Stimulated activated CD4-positive, alpha-beta T cell treated with anti-CD3 and anti-CD28 coated beads, TNF-alpha, amount 100 ng/mL, for 48 hours (primary cell): ENCODE results near the gene LCA5.
"Not testable (repeated sequence)": the region's sequence is repeated elsewhere in the genome, so short reads cannot be mapped to it uniquely, and the experiment has no call there.

Source experiments
- DNase-seq, 3 donors: peaks; one replicate each; pipeline ENCODE4 v3.0.0-alpha.2; 2020; ENCODE audit warnings: low read depth in 3 of 3

LCA5 gene

GRCh38 chr6:79467716-79468115 lies 69.5 kb downstream of the LCA5 start:
- no peak for DNase-seq

- DNase-seq = no peak
Measured at GRCh38 chr6:79466207-79466834, 70.9 kb downstream of the LCA5 start.

- DNase-seq = no peak
Measured at GRCh38 chr6:79465381-79465780, 71.8 kb downstream of the LCA5 start.

GRCh38 chr6:79463621-79464050 lies 73.6 kb downstream of the LCA5 start:
- no peak for DNase-seq

GRCh38 chr6:79461205-79461604 lies 76.0 kb downstream of the LCA5 start:
- DNase-seq = no peak

GRCh38 chr6:79455446-79455845 lies 81.8 kb downstream of the LCA5 start:
- no peak for DNase-seq

- no peak for DNase-seq
Measured at GRCh38 chr6:79453558-79454042, 83.6 kb downstream of the LCA5 start.

- no peak for DNase-seq
Measured at GRCh38 chr6:79450984-79451383, 86.2 kb downstream of the LCA5 start.

GRCh38 chr6:79446006-79446405 lies 91.2 kb downstream of the LCA5 start:
- DNase-seq = no peak

GRCh38 chr6:79443876-79444275 lies 93.4 kb downstream of the LCA5 start:
- not testable (repeated sequence) for DNase-seq

- DNase-seq = no peak
Measured at GRCh38 chr6:79441192-79441591, 96.0 kb downstream of the LCA5 start.

- DNase-seq = no peak
Measured at GRCh38 chr6:79440598-79440997, 96.6 kb downstream of the LCA5 start.

GRCh38 chr6:79438030-79438429 lies 99.2 kb downstream of the LCA5 start:
- no peak for DNase-seq

GRCh38 chr6:79436241-79436640 lies 101.0 kb downstream of the LCA5 start:
- no peak for DNase-seq

- no peak for DNase-seq
Measured at GRCh38 chr6:79435746-79436145, 101.5 kb downstream of the LCA5 start.
